Measurements from ENCODE around the gene HAUS7.

DNA sequence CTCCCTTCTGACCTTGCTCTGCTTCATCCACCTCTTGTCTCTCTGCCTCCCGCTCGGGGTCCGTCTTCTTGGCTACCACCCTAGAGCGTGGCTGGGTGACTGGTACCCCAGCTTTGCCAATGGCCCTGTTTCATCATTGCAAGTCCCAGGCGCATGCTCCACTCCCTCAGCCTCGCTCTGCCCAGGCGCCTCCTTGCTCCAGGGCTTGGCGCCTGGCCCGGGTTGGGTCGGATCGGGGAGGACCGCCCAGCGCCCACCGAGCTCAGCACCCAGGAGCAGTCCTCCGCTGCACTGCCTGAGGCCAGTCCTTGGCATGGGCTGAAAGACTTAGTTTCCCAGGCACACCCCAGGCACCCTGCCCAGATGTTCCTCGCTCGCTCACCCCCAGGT, 25.0 kb upstream of the HAUS7 start:
- TF ChIP-seq, protein P1, sequence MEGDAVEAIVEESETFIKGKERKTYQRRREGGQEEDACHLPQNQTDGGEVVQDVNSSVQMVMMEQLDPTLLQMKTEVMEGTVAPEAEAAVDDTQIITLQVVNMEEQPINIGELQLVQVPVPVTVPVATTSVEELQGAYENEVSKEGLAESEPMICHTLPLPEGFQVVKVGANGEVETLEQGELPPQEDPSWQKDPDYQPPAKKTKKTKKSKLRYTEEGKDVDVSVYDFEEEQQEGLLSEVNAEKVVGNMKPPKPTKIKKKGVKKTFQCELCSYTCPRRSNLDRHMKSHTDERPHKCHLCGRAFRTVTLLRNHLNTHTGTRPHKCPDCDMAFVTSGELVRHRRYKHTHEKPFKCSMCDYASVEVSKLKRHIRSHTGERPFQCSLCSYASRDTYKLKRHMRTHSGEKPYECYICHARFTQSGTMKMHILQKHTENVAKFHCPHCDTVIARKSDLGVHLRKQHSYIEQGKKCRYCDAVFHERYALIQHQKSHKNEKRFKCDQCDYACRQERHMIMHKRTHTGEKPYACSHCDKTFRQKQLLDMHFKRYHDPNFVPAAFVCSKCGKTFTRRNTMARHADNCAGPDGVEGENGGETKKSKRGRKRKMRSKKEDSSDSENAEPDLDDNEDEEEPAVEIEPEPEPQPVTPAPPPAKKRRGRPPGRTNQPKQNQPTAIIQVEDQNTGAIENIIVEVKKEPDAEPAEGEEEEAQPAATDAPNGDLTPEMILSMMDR (IDR thresholded peaks at IDR 0.05) = no peak
- TF ChIP-seq, protein P2, sequence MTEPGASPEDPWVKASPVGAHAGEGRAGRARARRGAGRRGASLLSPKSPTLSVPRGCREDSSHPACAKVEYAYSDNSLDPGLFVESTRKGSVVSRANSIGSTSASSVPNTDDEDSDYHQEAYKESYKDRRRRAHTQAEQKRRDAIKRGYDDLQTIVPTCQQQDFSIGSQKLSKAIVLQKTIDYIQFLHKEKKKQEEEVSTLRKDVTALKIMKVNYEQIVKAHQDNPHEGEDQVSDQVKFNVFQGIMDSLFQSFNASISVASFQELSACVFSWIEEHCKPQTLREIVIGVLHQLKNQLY (CRISPR knock-in tag; IDR thresholded peaks at IDR 0.05) = no peak
- TF ChIP-seq NFE2L1 (CRISPR knock-in tag; IDR thresholded peaks at IDR 0.05) (no peak), KAT7 (CRISPR knock-in tag; IDR thresholded peaks at IDR 0.05; ENCODE audit: borderline replicate concordance) (no peak), CBFB (CRISPR knock-in tag; IDR thresholded peaks at IDR 0.05; ENCODE audit: low read depth) (no peak), NR2C2 (CRISPR knock-in tag; IDR thresholded peaks at IDR 0.05) (no peak)

Data from WTC11 (cell line).